Activated naive CD4-positive, alpha-beta T cell treated with anti-CD3 and anti-CD28 coated beads, Interleukin-2, amount 10 ng/mL, durations not matched to agents 5 hours and 36 hours (primary cell): ENCODE data around the gene KIR3DL2. TPM values are rescaled to one million over a fixed set of nuclear protein-coding genes. Genes with fewer than 3 reads are reported as not detected.

Experiments
- total RNA-seq, 2 experiments: library from RNA; stranded (reverse); gene quantifications; one replicate each; pipeline ENCODE4 v1.2.3, GENCODE V29; 2021

KIR3DL2 gene
- total RNA-seq: under 1 TPM; 0.55 to 0.67 TPM

DNA sequence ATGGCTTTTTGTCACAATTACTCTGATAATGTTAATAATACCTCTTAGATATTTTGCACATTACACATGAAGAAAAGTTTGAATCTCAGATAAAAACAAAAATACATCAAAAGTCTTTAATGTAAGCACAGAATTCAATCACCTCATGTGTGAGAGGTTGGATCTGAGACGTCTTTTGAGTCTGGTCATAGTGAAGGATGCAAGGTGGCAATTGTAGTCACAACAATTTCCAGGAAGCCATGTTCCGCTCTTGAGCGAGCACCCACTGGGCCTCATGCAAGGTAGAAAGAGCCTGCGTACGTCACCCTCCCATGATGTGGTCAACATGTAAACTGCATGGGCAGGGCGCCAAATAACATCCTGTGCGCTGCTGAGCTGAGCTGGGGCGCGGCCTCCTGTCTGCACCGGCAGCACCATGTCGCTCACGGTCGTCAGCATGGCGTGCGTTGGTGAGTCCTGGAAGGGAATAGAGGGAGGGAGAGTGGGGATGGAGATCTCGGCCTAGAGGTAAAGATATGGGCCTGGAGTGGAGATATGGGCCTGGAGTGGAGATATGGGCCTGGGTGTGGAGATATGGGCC, at the start of gene KIR3DL2:
Gene KIR3DL2, plus strand, starts transcription at position 383 of the 580 bp plus-strand sequence. Its CDS starts 33 bp downstream, at position 416.

DNA sequence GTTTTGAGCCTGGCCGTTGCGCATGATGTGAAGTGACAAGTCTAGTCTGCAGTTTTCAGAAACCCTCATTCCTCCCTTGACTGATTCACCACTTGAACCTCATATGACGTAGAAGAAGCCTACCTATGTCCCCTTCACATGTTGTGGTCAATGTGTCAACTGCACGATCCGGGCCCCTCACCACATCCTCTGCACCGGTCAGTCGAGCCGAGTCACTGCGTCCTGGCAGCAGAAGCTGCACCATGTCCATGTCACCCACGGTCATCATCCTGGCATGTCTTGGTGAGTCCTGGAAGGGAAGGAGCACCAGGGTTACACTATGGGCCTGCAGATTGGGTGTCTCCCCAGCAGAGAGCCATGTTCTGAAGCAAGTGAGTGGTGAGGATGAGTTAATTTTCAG, 46.8 kb upstream of the KIR3DL2 start, which contains the start of gene KIR2DL4:
Gene KIR2DL4, plus strand, starts transcription at position 201 of the 400 bp plus-strand sequence. Its CDS starts 42 bp downstream, at position 243.

DNA sequence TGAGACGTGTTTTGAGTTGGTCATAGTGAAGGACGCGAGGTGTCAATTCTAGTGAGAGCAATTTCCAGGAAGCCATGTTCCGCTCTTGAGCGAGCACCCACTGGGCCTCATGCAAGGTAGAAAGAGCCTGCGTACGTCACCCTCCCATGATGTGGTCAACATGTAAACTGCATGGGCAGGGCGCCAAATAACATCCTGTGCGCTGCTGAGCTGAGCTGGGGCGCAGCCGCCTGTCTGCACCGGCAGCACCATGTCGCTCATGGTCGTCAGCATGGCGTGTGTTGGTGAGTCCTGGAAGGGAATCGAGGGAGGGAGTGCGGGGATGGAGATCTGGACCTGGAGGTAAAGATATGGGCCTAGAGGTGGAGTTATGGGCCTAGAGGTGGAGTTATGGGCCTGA, 34.0 kb upstream of the KIR3DL2 start, which contains the start of gene KIR3DL1:
Gene KIR3DL1, plus strand, starts transcription at position 218 of the 400 bp plus-strand sequence.

DNA sequence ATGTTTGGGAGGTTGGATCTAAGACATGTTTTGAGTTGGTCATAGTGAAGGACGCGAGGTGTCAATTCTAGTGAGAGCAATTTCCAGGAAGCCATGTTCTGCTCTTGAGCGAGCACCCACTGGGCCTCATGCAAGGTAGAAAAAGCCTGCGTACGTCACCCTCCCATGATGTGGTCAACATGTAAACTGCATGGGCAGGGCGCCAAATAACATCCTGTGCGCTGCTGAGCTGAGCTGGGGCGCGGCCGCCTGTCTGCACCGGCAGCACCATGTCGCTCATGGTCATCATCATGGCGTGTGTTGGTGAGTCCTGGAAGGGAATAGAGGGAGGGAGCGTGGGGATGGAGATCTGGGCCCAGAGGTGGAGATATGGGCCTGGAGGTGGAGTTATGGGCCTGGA, 17.7 kb upstream of the KIR3DL2 start, which contains the start of gene KIR2DS4:
Gene KIR2DS4, plus strand, starts transcription at position 181 of the 400 bp plus-strand sequence.

DNA sequence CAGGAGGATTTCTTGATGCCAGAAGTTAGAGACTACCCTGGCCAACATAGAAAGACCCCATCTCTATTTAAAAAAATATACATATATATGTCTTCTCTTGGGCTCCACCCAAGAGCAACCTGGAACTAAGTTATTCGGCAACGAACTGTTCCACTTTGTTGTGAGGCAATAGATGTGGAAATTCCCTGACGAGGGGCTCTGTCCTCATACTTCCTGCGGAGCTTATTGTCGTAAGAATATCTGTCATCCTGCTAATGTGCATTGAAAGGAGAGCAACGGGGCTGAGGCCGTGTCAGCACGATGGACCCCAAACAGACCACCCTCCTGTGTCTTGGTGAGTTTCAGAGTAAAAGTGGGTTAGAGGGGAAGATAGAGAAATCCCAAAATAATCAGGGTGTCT, 23.7 kb downstream of the KIR3DL2 start, which contains the start of gene FCAR:
Gene FCAR, plus strand, starts transcription at position 246 of the 400 bp plus-strand sequence. Its CDS starts 55 bp downstream, at position 301.

DNA sequence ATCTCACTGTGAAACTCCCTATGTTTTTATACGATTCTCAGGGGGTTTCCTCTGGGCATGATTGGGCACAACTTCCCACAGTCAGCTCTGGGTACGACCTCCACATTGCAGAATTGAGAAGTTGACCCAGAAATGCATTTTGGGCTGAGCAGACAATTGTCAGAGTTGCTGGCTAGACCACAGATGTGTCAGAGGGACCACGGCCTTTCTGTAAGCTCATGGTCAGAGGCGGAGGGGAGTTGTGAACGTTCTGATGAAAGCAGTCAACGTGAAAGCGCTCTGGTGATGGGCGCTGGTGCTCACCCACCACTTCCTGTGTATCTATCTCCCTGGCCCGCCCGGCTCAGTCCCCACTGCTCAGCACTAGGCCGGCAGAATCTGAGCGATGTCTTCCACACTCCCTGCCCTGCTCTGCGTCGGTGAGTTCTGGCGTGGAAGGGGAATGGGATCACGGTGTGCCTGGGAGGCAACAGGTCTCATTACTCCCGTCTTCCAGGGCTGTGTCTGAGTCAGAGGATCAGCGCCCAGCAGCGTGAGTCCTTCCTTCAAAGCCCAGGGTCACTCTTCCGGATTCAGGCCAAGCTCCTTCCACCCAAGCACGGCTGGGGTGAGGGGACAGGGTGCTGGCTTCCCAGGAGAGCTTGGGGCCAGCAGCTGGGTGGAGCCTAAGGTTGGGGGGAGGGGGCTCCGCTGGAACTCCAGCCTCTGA, 55.7 kb downstream of the KIR3DL2 start, which contains the start of gene NCR1:
Gene NCR1, plus strand, starts transcription at position 346 of the 709 bp plus-strand sequence. Its CDS starts 40 bp downstream, at position 386.

Other genes starting within 250 kb of the KIR3DL2 start
- gene LILRB1, start 220.0 kb upstream of the KIR3DL2 start, total RNA-seq: under 1 TPM; 0.10 to 0.48 TPM
- not detected for gene LILRB4, start 187.5 kb upstream of the KIR3DL2 start, total RNA-seq
- gene KIR3DL3, start 126.0 kb upstream of the KIR3DL2 start, total RNA-seq: not detected
- gene KIR2DL3, start 111.9 kb upstream of the KIR3DL2 start, total RNA-seq: under 1 TPM; 0.34 to 0.38 TPM
- gene KIR2DL1, start 80.7 kb upstream of the KIR3DL2 start, total RNA-seq: not detected
- gene KIR2DL4, start 46.8 kb upstream of the KIR3DL2 start, total RNA-seq: not detected
- under 1 TPM; 0.12 to 0.23 TPM for gene KIR3DL1, start 34.0 kb upstream of the KIR3DL2 start, total RNA-seq
- not detected for gene KIR2DS4, start 17.8 kb upstream of the KIR3DL2 start, total RNA-seq
- not detected for gene FCAR, start 23.8 kb downstream of the KIR3DL2 start, total RNA-seq
- gene NCR1, start 55.7 kb downstream of the KIR3DL2 start, total RNA-seq: under 1 TPM; 0.35 to 0.58 TPM
- gene NLRP7, start 97.1 kb downstream of the KIR3DL2 start, total RNA-seq: not detected
- gene NLRP2, start 115.9 kb downstream of the KIR3DL2 start, total RNA-seq: 10 to 100 TPM; 16.5 to 19.0 TPM
- gene GP6, start 187.8 kb downstream of the KIR3DL2 start, total RNA-seq: under 1 TPM; 0.26 to 0.43 TPM
- 10 to 100 TPM; 19.7 to 21.7 TPM for gene RDH13, start 212.7 kb downstream of the KIR3DL2 start, total RNA-seq
- 1 to 10 TPM; 3.1 to 4.3 TPM for gene EPS8L1, start 225.4 kb downstream of the KIR3DL2 start, total RNA-seq